ENCODE measurements around the gene SMYD3. TPM values are rescaled to one million over a fixed set of nuclear protein-coding genes. Genes with fewer than 3 reads are reported as not detected.

The SMYD3 gene
- total RNA-seq, 3 donors from 2014 or later, result 16.3 to 18.0 (median 16.4) TPM

GRCh38 chr1:245995474-245995873, 511.6 kb downstream of the SMYD3 start:
- H3K4me1 ChIP-seq (ENCODE audit: low read depth), result no peaks in the 10 kb centered on the region
- no peaks in the 10 kb centered on the region for H3K36me3 ChIP-seq (ENCODE audit: low read depth)
- no peak overlapping the region for H3K4me3 ChIP-seq
- DNase-seq (no peak), ATAC-seq (no peak)
- no peaks in the 10 kb centered on the region for H3K9me3 ChIP-seq
- TF ChIP-seq, protein P1, sequence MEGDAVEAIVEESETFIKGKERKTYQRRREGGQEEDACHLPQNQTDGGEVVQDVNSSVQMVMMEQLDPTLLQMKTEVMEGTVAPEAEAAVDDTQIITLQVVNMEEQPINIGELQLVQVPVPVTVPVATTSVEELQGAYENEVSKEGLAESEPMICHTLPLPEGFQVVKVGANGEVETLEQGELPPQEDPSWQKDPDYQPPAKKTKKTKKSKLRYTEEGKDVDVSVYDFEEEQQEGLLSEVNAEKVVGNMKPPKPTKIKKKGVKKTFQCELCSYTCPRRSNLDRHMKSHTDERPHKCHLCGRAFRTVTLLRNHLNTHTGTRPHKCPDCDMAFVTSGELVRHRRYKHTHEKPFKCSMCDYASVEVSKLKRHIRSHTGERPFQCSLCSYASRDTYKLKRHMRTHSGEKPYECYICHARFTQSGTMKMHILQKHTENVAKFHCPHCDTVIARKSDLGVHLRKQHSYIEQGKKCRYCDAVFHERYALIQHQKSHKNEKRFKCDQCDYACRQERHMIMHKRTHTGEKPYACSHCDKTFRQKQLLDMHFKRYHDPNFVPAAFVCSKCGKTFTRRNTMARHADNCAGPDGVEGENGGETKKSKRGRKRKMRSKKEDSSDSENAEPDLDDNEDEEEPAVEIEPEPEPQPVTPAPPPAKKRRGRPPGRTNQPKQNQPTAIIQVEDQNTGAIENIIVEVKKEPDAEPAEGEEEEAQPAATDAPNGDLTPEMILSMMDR (IDR thresholded peaks at IDR 0.05), result no peak
- intact Hi-C loops (cut with DNase I, micrococcal nuclease), result no loop called here

DNA sequence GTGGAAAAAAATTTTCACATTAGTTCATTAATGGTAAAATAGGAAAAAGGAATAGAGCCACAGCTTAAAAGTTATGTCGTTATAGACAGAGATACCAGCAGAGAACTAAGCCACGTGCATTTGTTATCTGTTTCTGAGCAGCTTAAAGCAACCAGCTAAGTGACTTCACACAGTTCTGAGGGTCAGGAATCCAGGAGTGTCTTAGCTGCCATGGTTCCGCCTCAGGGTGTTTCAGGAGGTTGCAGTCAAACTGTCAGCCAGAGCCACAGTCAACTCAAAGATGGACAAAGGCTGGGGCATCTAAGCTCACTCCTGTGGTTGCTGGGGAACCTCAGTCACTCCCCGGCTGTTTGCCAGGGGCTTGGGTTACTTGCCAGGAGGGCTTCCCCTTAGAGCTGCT, 515.8 kb downstream of the SMYD3 start:
- Histone ChIP-seq H3K4me3 (no peak overlapping the region), H3K4me1 (ENCODE audit: low read depth) (peaks cover 8% of the 10 kb centered on the region), H3K9me3 (no peaks in the 10 kb centered on the region), H3K36me3 (ENCODE audit: low read depth) (no peaks in the 10 kb centered on the region)
- TF ChIP-seq, protein P1 (IDR thresholded peaks at IDR 0.05), result no peak
- DNase-seq (no peak), ATAC-seq (no peak)
- intact Hi-C loops (cut with DNase I, micrococcal nuclease), result no loop called here

GRCh38 chr1:245990315-245991022, 516.6 kb downstream of the SMYD3 start:
- no peak overlapping the region for H3K4me3 ChIP-seq
- H3K9me3 ChIP-seq, result no peaks in the 10 kb centered on the region
- no peak for DNase-seq
- peaks cover 8% of the 10 kb centered on the region for H3K4me1 ChIP-seq (ENCODE audit: low read depth)
- H3K36me3 ChIP-seq (ENCODE audit: low read depth), result no peaks in the 10 kb centered on the region
- ATAC-seq, result peak; percentile 81
- intact Hi-C loops (cut with DNase I, micrococcal nuclease), result no loop called here
- TF ChIP-seq, protein P1 (IDR thresholded peaks at IDR 0.05), result no peak

- ATAC-seq, result no peak
- intact Hi-C loops (cut with DNase I, micrococcal nuclease), result no loop called here
- Histone ChIP-seq H3K9me3 (no peaks in the 10 kb centered on the region), H3K4me1 (ENCODE audit: low read depth) (peaks cover 8% of the 10 kb centered on the region), H3K4me3 (no peak overlapping the region), H3K36me3 (ENCODE audit: low read depth) (no peaks in the 10 kb centered on the region)
- TF ChIP-seq, protein P1 (IDR thresholded peaks at IDR 0.05), result no peak
- DNase-seq, result no peak
Observed at GRCh38 chr1:245988393-245989078, 518.5 kb downstream of the SMYD3 start.

- ATAC-seq, result no peak
- Histone ChIP-seq H3K9me3 (no peaks in the 10 kb centered on the region), H3K4me1 (ENCODE audit: low read depth) (peaks cover 8% of the 10 kb centered on the region), H3K36me3 (ENCODE audit: low read depth) (no peaks in the 10 kb centered on the region), H3K4me3 (no peak overlapping the region)
- TF ChIP-seq, protein P1 (IDR thresholded peaks at IDR 0.05), result no peak
- DNase-seq, result no peak
- intact Hi-C loops (cut with DNase I, micrococcal nuclease), result no loop called here
Observed at GRCh38 chr1:245987997-245988392, 519.1 kb downstream of the SMYD3 start.

Data from mucosa of descending colon (tissue), 3 donors.